ENCODE measurements around the gene NDST4.
A peak's percentile ranks its signal among the peaks of the same experiment; 100 is the strongest.

NDST4 gene

GRCh38 chr4:114785570-114785969 lies 327.9 kb downstream of the NDST4 start:
- TF ChIP-seq, protein P1, sequence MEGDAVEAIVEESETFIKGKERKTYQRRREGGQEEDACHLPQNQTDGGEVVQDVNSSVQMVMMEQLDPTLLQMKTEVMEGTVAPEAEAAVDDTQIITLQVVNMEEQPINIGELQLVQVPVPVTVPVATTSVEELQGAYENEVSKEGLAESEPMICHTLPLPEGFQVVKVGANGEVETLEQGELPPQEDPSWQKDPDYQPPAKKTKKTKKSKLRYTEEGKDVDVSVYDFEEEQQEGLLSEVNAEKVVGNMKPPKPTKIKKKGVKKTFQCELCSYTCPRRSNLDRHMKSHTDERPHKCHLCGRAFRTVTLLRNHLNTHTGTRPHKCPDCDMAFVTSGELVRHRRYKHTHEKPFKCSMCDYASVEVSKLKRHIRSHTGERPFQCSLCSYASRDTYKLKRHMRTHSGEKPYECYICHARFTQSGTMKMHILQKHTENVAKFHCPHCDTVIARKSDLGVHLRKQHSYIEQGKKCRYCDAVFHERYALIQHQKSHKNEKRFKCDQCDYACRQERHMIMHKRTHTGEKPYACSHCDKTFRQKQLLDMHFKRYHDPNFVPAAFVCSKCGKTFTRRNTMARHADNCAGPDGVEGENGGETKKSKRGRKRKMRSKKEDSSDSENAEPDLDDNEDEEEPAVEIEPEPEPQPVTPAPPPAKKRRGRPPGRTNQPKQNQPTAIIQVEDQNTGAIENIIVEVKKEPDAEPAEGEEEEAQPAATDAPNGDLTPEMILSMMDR (IDR thresholded peaks at IDR 0.05; ENCODE audit: low read depth, low read length): no peak
- H3K4me3 ChIP-seq (replicated peaks in 1 of 2; ENCODE audit: low read depth in 2 of 2, low read length in 2 of 2): no peak overlapping the region
- DNase-seq (ENCODE audit: low read depth in 2 of 2): no peak

DNA sequence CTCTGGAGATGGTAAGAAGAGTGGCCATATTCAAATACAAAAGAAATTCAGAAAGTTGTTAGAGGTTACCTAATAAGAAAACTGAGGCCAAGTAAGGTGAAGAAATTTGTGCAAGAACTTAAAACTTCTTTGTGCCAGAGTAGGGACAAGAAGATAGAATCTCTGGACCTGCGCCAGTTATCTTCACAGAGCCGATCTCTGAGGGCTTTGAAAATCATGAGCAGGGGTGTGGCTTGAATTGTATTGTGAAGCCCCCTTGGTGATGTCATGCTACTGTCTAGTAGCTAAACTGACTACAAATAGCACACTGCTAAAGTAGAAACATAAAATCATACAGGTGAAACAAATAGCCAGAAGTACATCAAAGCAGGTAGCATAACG lies 330.2 kb downstream of the NDST4 start:
- TF ChIP-seq, protein P1 (IDR thresholded peaks at IDR 0.05; ENCODE audit: low read depth, low read length): no peak
- no peak overlapping the region for H3K4me3 ChIP-seq (replicated peaks in 1 of 2; ENCODE audit: low read depth in 2 of 2, low read length in 2 of 2)
- no peak for DNase-seq (ENCODE audit: low read depth in 2 of 2)

DNA sequence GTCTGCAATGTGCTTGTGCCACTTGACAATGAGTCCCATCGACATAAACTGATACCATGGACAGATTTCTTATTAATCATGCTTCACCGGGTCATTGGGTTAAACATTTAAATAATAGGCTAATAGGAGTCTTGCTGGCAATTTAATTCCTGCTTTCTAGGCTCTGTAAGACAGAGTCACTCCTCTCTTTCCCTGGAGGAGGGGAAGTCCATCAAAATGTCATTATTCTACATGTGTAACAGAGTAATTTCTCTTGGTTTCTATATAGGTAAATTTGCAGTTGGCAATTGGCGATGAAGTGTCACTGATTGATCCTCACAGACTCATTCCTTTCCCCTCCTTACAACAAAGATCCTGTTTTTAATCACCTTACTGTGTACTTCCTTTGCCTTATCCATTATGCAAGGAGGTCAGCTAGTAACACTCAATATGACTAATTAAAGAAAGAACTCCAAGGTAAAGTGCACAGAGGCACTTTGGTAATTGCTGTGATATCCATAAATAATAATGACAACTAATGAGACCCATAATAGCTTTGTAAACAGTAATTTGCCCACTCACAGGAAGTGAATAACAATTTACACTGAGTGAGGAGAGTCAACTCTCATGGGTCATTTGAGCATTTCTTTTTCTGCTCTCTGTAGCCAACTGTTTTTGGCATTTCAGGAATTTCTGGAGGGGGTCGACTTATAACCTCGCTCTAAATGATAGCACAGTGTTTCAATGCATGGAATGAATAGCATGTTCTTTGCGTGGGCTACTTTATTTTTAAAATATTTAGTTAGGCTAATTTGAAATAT lies 330.8 kb downstream of the NDST4 start:
- TF ChIP-seq, protein P1 (IDR thresholded peaks at IDR 0.05; ENCODE audit: low read depth, low read length): no peak
- no peak overlapping the region for H3K4me3 ChIP-seq (replicated peaks in 1 of 2; ENCODE audit: low read depth in 2 of 2, low read length in 2 of 2)
- no peak for DNase-seq (ENCODE audit: low read depth in 2 of 2)

- no peak overlapping the region for H3K4me3 ChIP-seq (replicated peaks in 1 of 2; ENCODE audit: low read depth in 2 of 2, low read length in 2 of 2)
- TF ChIP-seq, protein P1 (IDR thresholded peaks at IDR 0.05; ENCODE audit: low read depth, low read length): no peak
- DNase-seq (ENCODE audit: low read depth in 2 of 2): peak; percentile 1 to 14
Measured at GRCh38 chr4:114780205-114780604, 333.2 kb downstream of the NDST4 start.

All from cardiac fibroblast (primary cell).